HepG2 (cell line): Measurements from ENCODE around the gene COQ8A. TPM values are rescaled to one million over a fixed set of nuclear protein-coding genes. Genes with fewer than 3 reads are reported as not detected.

ENCODE experiments used
- CEBPB ChIP-seq: IDR thresholded peaks from 2 replicates; pipeline ENCODE4 v1.6.1; 2011; ENCODE audit warnings: low read depth, low read length, improper control_type of control experiment, borderline replicate concordance
- DPF2 ChIP-seq: sonication (generic); formaldehyde crosslinking; IDR thresholded peaks from 2 replicates; pipeline ENCODE4 v1.4.0; 2020; ENCODE audit warnings: mild to moderate bottlenecking, low read depth, missing genetic modification reagents, borderline replicate concordance
- DR1 ChIP-seq: sonication (generic); formaldehyde crosslinking; IDR thresholded peaks from 2 replicates; pipeline ENCODE4 v1.8.0; 2021; ENCODE audit warnings: mild to moderate bottlenecking, missing genetic modification reagents, inconsistent platforms
- IRF1 ChIP-seq: sonication (generic); formaldehyde crosslinking; IDR thresholded peaks from 2 replicates; pipeline ENCODE4 v1.4.0; 2020; ENCODE audit warnings: low read depth, mild to moderate bottlenecking, missing genetic modification reagents
- KMT2B ChIP-seq: IDR thresholded peaks from 2 replicates; pipeline ENCODE4 v1.6.1; 2016; ENCODE audit warnings: missing genetic modification reagents, missing compliant biosample characterization
- MNT ChIP-seq: fragments of 450-650 bp; IDR thresholded peaks from 2 replicates; pipeline ENCODE4 v1.6.1; 2016
- MYPOP ChIP-seq: sonication (generic); formaldehyde crosslinking; IDR thresholded peaks from 2 replicates; pipeline ENCODE4 v1.8.1; 2023; ENCODE audit warnings: mild to moderate bottlenecking, moderate library complexity, missing genetic modification reagents
- NFYB ChIP-seq: sonication (generic); formaldehyde crosslinking; IDR thresholded peaks from 2 replicates; pipeline ENCODE4 v1.4.0; 2020; ENCODE audit warnings: missing genetic modification reagents
- NFYC ChIP-seq: IDR thresholded peaks from 2 replicates; pipeline ENCODE4 v1.6.1; 2016; ENCODE audit warnings: missing genetic modification reagents, missing compliant biosample characterization
- NONO ChIP-seq, 2 experiments: fragments of 450-650 bp in 1 of 2; sonication (generic) in 1 of 2; formaldehyde crosslinking in 1 of 2; IDR thresholded peaks in 1 of 2; conservative IDR thresholded peaks in 1 of 2; 2 replicates each; pipeline versions ENCODE4 v1.6.1 to v1.8.0; 2017 to 2022; ENCODE audit warnings: mild to moderate bottlenecking in 1 of 2, missing genetic modification reagents in 1 of 2, moderate library complexity in 1 of 2
- PATZ1 ChIP-seq: sonication (generic); formaldehyde crosslinking; IDR thresholded peaks from 2 replicates; pipeline ENCODE4 v1.4.0; 2020; ENCODE audit warnings: missing genetic modification reagents
- SMAD9 ChIP-seq: sonication (generic); formaldehyde crosslinking; IDR thresholded peaks from 2 replicates; pipeline ENCODE4 v1.5.1; 2020; ENCODE audit warnings: mild to moderate bottlenecking, missing genetic modification reagents
- SNAPC4 ChIP-seq: sonication (generic); formaldehyde crosslinking; IDR thresholded peaks from 2 replicates; pipeline ENCODE4 v1.4.0; 2020; ENCODE audit warnings: mild to moderate bottlenecking, missing genetic modification reagents
- SRY ChIP-seq: sonication (generic); formaldehyde crosslinking; IDR thresholded peaks from 2 replicates; pipeline ENCODE4 v1.8.0; 2022; ENCODE audit warnings: mild to moderate bottlenecking, missing genetic modification reagents
- ZNF136 ChIP-seq: sonication (generic); formaldehyde crosslinking; IDR thresholded peaks from 2 replicates; pipeline ENCODE4 v1.8.1; 2022; ENCODE audit warnings: low read depth, mild to moderate bottlenecking, moderate library complexity, missing genetic modification reagents
- ZNF224 ChIP-seq: sonication (generic); formaldehyde crosslinking; IDR thresholded peaks from 2 replicates; pipeline ENCODE4 v1.5.0; 2020; ENCODE audit warnings: mild to moderate bottlenecking, missing genetic modification reagents
- ZNF431 ChIP-seq: sonication (generic); formaldehyde crosslinking; IDR thresholded peaks from 2 replicates; pipeline ENCODE4 v1.9.0; 2022; ENCODE audit warnings: missing genetic modification reagents, low read depth, mild to moderate bottlenecking, borderline replicate concordance
- ZNF510 ChIP-seq: sonication (generic); formaldehyde crosslinking; IDR thresholded peaks from 2 replicates; pipeline ENCODE4 v1.4.0; 2020; ENCODE audit warnings: low read depth, mild to moderate bottlenecking, missing genetic modification reagents
- ZSCAN25 ChIP-seq: sonication (generic); formaldehyde crosslinking; IDR thresholded peaks from 2 replicates; pipeline ENCODE4 v1.8.0; 2022; ENCODE audit warnings: mild to moderate bottlenecking, missing genetic modification reagents
- polyA plus RNA-seq, 8 experiments: library from polyadenylated mRNA; depleted of rRNA in 3 of 8; stranded (reverse) in 7 of 8; unstranded in 1 of 8; fragments of >200 nt; fragmentation: Illumina TruSeq in 4 of 8; extraction: Trizol in 4 of 8; gene quantifications; 2 replicates each; pipeline versions ENCODE4 v1.2.1 to v1.2.3, GENCODE V29; 2011 to 2016; ENCODE audit warnings: low read depth in 4 of 8, missing spikeins in 1 of 8, mixed read lengths in 1 of 8; ENCODE audit not compliant: insufficient read depth in 1 of 8
- total RNA-seq, 5 experiments: library from RNA; depleted of rRNA; stranded (reverse); fragments of >200 nt; fragmentation: Illumina TruSeq; extraction: Trizol; gene quantifications; 2 replicates each; pipeline ENCODE4 v1.2.3, GENCODE V29; 2016; ENCODE audit warnings: low read depth in 1 of 5

Gene COQ8A
- total and polyA plus RNA-seq, 2 of the 13 experiments (the other 11 are each of a cell fraction or from before 2014, with no cell fraction given), result 60.4 to 88.7 TPM

GRCh38 chr1:226973898-226974543 lies 33.9 kb downstream of the COQ8A start (continued):
- TF ChIP-seq ZNF136 (CRISPR knock-in tag) (no peak), NFYC (no peak), DR1 (0 out of 2 replicates have a peak, but pooled peaks have one; percentile 51), ZNF510 (no peak), IRF1 (CRISPR knock-in tag) (no peak), DPF2 (CRISPR knock-in tag) (no peak), MNT (no peak), PATZ1 (CRISPR knock-in tag) (peak; percentile 99), SRY (CRISPR knock-in tag) (no peak), SNAPC4 (peak; percentile 84), ZNF224 (no peak), MYPOP (CRISPR knock-in tag) (0 out of 2 replicates have a peak, but pooled peaks have one; percentile 58), NONO (IDR thresholded peaks at IDR 0.05) (no peak), NONO (CRISPR knock-in tag; conservative IDR thresholded peaks at IDR 0.05) (no peak), SMAD9 (CRISPR knock-in tag) (no peak), NFYB (CRISPR knock-in tag) (no peak), ZNF431 (CRISPR knock-in tag) (no peak), CEBPB (peak; percentile 23; the same call in 1 of the 2 replicates), KMT2B (CRISPR knock-in tag) (no peak), ZSCAN25 (peak; percentile 81)
